GM10266 (cell line): Measurements from ENCODE around the gene SIGLEC11.

Experiments used
- DNase-seq: peaks from one replicate; pipeline ENCODE4 v3.0.0; 2012; ENCODE audit errors: extremely low spot score
- CTCF ChIP-seq: IDR thresholded peaks from 2 replicates; pipeline ENCODE4 v1.5.1; 2012; ENCODE audit warnings: mild to moderate bottlenecking, low read depth; ENCODE audit not compliant: control insufficient read depth, insufficient read depth; ENCODE audit errors: missing control alignments

Gene SIGLEC11

GRCh38 chr19:49937750-49938381 is 23.1 kb downstream of the SIGLEC11 start:
- TF ChIP-seq CTCF: peak; percentile 94
- DNase-seq: peak; percentile 74

- no peak for TF ChIP-seq CTCF
These were observed 24.4 kb downstream of the SIGLEC11 start for GRCh38 chr19:49936549-49936948.

GRCh38 chr19:49933643-49934042 is 27.3 kb downstream of the SIGLEC11 start:
- TF ChIP-seq CTCF: no peak
- DNase-seq: no peak

More at GRCh38 chr19:49936549-49936948, 24.4 kb downstream of the SIGLEC11 start:
- DNase-seq: no peak

GRCh38 chr19:49932731-49933131 is 28.2 kb downstream of the SIGLEC11 start:
- DNase-seq: no peak
- no peak for TF ChIP-seq CTCF

GRCh38 chr19:49932041-49932451 is 28.9 kb downstream of the SIGLEC11 start:
- no peak for DNase-seq
- TF ChIP-seq CTCF: no peak

GRCh38 chr19:49931293-49932040 is 29.5 kb downstream of the SIGLEC11 start:
- TF ChIP-seq CTCF: no peak
- no peak for DNase-seq

- no peak for TF ChIP-seq CTCF
- no peak for DNase-seq
These were observed 30.4 kb downstream of the SIGLEC11 start for GRCh38 chr19:49930483-49931011.
